ENCODE data around the gene CREB3L2.

DNA sequence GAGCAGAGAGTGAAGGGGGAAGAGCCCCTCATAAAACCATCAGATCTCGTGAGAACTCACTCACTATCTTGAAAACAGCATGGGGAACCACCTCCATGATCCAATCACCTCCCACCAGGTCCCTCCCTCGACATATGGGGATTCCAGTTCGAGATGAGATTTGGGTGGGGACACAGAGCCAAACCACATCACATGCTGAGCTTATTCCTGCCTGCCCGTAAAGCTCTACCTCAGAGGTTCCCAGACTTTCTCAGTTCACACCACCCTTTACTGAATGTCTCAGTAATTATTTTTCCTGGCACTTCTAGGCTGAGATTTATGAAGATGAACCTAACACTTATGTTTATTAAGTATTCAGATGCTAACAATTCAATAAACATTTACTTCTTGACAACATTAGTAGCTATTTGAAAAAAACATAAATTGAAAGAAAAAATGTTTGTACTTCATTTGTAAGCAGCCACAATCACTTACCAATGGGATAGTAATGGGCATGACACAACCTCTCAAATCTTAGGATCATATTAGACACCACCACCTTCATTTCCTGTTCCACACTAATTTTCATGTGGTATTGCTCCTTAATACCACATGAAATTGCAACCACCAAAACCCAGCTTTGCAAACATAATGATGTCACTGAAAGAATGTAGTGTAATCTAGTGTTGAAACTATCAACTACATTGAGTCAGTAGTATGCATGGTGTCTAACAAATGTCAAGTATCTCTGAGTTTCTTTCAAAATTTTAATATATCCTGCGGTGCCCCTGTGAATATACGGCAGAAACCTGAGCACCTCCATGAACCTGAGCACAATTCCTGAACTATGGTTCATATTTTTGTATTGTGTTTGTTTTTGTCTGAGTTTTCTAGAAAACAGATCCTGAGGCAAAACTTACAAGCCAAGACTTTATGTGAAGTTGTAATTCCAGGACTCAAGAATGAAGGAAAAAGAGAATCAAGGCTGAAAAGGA is 150.6 kb downstream of the CREB3L2 start:
- TF ChIP-seq, protein P1, sequence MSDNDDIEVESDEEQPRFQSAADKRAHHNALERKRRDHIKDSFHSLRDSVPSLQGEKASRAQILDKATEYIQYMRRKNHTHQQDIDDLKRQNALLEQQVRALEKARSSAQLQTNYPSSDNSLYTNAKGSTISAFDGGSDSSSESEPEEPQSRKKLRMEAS (IDR thresholded peaks at IDR 0.05), result no peak
- TF ChIP-seq, protein P2, sequence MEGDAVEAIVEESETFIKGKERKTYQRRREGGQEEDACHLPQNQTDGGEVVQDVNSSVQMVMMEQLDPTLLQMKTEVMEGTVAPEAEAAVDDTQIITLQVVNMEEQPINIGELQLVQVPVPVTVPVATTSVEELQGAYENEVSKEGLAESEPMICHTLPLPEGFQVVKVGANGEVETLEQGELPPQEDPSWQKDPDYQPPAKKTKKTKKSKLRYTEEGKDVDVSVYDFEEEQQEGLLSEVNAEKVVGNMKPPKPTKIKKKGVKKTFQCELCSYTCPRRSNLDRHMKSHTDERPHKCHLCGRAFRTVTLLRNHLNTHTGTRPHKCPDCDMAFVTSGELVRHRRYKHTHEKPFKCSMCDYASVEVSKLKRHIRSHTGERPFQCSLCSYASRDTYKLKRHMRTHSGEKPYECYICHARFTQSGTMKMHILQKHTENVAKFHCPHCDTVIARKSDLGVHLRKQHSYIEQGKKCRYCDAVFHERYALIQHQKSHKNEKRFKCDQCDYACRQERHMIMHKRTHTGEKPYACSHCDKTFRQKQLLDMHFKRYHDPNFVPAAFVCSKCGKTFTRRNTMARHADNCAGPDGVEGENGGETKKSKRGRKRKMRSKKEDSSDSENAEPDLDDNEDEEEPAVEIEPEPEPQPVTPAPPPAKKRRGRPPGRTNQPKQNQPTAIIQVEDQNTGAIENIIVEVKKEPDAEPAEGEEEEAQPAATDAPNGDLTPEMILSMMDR (IDR thresholded peaks at IDR 0.05), result no peak
- TF ChIP-seq MAFK (IDR thresholded peaks at IDR 0.05; ENCODE audit: partially characterized antibody) (no peak), POLR2A (IDR thresholded peaks at IDR 0.05; ENCODE audit: low read length) (no peak), MYC (IDR thresholded peaks at IDR 0.05; ENCODE audit: borderline replicate concordance, low read length) (no peak), CBX2 (IDR thresholded peaks at IDR 0.05; ENCODE audit: borderline replicate concordance, low read depth) (no peak)
- TF ChIP-seq, protein P3, sequence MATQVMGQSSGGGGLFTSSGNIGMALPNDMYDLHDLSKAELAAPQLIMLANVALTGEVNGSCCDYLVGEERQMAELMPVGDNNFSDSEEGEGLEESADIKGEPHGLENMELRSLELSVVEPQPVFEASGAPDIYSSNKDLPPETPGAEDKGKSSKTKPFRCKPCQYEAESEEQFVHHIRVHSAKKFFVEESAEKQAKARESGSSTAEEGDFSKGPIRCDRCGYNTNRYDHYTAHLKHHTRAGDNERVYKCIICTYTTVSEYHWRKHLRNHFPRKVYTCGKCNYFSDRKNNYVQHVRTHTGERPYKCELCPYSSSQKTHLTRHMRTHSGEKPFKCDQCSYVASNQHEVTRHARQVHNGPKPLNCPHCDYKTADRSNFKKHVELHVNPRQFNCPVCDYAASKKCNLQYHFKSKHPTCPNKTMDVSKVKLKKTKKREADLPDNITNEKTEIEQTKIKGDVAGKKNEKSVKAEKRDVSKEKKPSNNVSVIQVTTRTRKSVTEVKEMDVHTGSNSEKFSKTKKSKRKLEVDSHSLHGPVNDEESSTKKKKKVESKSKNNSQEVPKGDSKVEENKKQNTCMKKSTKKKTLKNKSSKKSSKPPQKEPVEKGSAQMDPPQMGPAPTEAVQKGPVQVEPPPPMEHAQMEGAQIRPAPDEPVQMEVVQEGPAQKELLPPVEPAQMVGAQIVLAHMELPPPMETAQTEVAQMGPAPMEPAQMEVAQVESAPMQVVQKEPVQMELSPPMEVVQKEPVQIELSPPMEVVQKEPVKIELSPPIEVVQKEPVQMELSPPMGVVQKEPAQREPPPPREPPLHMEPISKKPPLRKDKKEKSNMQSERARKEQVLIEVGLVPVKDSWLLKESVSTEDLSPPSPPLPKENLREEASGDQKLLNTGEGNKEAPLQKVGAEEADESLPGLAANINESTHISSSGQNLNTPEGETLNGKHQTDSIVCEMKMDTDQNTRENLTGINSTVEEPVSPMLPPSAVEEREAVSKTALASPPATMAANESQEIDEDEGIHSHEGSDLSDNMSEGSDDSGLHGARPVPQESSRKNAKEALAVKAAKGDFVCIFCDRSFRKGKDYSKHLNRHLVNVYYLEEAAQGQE (IDR thresholded peaks at IDR 0.05), result no peak

Measured in A549 (cell line).